Left cardiac atrium (tissue), 4 donors: ENCODE results near the gene PRND. TPM values are rescaled to one million over a fixed set of nuclear protein-coding genes. Genes with fewer than 3 reads are reported as not detected.

ENCODE experiments used
- ATAC-seq, 2 donors: fragments of 200-7000 bp; cut with Tn5 transposase; one replicate each; pipeline ENCODE4 v1.9.1; 2020; ENCODE audit warnings: mild to moderate bottlenecking in 2 of 2, moderate library complexity in 2 of 2
- DNase-seq: peaks from one replicate; pipeline ENCODE4 v3.0.0-alpha.2; 2020
- intact Hi-C, 2 donors: fragments of 100-400 bp; cut with DNase I; formaldehyde crosslinking; loops; one replicate each; pipeline versions ENCODE4 v1.14.1 to v1.15.1; 2022 to 2023
- long read RNA-seq: library from polyadenylated mRNA; unstranded; transcript quantifications from one replicate; pipeline ENCODE4 v2.0.0, GENCODE V29; 2021
- total RNA-seq, 2 donors: library from RNA; stranded (reverse); fragmentation: NEBNext Ultra II Directional; extraction: Animal tissue kit (Norgen Biotek cat#: 25700); gene quantifications; one replicate each; pipeline ENCODE4 v1.2.1, GENCODE V29; 2021
- donor health status: DM: no; HTN: yes; CAD: no.
- donor health status: DM: no; HTN: yes; CAD: no; lungs with severe emphysema.
- donor health status: DM: yes; HTN: yes; CAD: no.
- donor health status: Dilated cardiomyopathy.

The PRND gene
- not detected for total RNA-seq
- long read RNA-seq = 0 reads

DNA sequence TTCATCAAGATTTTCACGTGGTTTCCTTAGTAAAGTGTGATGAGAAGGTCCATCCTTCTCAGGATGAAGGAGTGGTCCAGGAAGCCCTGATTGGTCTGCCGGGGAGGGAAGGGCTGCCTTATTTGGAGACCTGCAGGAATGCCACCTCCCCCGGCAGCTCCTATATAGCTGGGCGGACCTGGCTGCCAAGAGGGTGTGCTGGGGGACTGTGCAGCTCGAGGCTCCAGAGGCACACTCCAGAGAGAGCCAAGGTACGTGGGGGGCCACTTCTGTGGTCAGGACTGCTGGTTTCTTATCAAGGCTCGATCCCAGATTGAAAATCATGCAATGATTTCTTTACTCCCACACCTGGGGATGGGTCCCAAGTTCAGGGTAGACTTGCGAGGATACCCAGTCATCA lies at the start of gene PRND:
Gene PRND (plus strand): TSS at position 191 of the 400 bp plus-strand sequence. CDS start 2,643 bp downstream, outside the sequence.
- DNase-seq (no peak), ATAC-seq (no peak)
- intact Hi-C loops = loop anchor here in 1 of 2 donors (2.0 kb wide), 1 partner anchor 113 kb away; no protein-coding TSS in a partner anchor

DNA sequence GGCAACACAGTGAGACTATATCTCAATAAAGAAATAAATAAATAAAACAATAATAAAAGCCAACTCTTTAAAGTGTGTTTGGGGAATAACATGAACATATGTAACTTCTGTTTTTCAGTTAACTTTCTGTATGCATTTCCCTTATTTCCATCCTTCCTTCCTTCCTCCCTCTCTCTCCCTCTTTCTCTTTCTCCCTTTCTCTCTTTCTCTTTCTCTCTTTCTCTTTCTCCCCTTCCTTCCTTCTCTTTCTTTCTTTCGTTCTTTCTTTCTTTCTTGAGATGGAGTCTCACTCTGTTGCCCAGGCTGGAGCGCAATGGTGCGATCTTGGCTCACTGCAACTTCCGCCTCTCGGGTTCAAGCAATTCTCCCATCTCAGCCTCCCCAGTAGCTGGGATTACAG lies 48.8 kb upstream of the PRND start:
- no peak for DNase-seq
- intact Hi-C loops = no loop called here
- ATAC-seq = no peak

DNA sequence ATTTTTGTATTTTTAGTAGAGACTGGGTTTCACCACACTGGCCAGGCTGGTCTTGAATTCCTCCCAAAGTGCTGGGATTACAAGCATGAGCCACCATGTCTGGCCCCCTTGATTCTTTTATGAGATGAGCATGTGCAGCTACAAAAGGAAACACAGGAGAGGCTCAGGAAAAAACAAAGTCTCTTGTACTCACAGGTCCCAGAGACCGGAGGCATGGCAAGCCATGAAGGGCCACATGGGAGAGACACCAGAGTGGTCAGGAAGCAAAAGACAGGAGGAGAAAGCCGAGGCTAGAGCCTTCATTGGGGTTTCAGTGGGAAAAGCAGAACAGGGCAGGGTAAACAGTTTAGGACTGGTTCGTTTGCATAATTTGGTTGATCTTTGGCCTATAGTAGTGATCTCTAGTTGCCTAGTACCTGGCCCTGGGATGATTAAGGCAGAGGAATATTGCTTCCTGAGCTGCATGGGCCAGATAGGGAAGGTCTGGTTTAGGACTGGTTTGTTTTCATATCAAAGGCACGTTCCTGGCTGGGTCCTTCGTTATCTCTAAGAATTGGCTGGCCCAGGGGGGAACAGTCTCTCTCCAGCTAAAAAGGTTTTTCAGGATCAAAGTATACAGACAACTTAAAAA lies 48.2 kb upstream of the PRND start:
- intact Hi-C loops = no loop called here
- DNase-seq (no peak), ATAC-seq (no peak)

GRCh38 chr20:4674672-4675071 lies 47.0 kb upstream of the PRND start:
- DNase-seq = no peak
- intact Hi-C loops = no loop called here
- ATAC-seq = no peak

- intact Hi-C loops = no loop called here
- DNase-seq (no peak), ATAC-seq (no peak)
These were observed 43.9 kb upstream of the PRND start for GRCh38 chr20:4677846-4678245.

- intact Hi-C loops = no loop called here
These were observed 40.3 kb upstream of the PRND start for GRCh38 chr20:4681401-4681800.

GRCh38 chr20:4681991-4682401 lies 39.7 kb upstream of the PRND start:
- intact Hi-C loops = no loop called here
- DNase-seq (no peak), ATAC-seq (peak in 1 of 2 donors; percentile 20)

More at GRCh38 chr20:4681401-4681800, 40.3 kb upstream of the PRND start:
- DNase-seq (no peak), ATAC-seq (peak; percentile 26 to 56)

DNA sequence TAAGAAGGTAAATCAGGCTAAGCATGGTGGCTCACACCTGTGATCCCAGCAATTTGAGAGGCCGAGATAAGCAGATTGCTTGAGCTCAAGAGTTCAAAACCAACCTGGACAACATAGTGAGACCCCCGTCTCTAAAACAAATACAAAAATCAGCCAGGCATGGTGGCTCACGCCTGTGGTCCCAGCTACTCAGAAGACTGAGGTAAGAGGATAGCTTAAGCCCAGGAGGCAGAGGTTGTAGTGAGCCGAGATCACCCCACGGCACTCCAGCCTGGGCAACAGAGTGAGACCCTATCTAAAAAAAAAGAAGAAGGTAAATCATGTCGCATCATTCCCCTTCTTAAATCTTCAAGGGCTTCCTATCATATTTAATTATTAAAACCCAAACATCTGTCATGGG lies 39.0 kb upstream of the PRND start:
- intact Hi-C loops = no loop called here
- ATAC-seq (no peak), DNase-seq (no peak)

- intact Hi-C loops = no loop called here
- DNase-seq (no peak), ATAC-seq (no peak)
These were observed 38.4 kb upstream of the PRND start for GRCh38 chr20:4683261-4683660.

DNA sequence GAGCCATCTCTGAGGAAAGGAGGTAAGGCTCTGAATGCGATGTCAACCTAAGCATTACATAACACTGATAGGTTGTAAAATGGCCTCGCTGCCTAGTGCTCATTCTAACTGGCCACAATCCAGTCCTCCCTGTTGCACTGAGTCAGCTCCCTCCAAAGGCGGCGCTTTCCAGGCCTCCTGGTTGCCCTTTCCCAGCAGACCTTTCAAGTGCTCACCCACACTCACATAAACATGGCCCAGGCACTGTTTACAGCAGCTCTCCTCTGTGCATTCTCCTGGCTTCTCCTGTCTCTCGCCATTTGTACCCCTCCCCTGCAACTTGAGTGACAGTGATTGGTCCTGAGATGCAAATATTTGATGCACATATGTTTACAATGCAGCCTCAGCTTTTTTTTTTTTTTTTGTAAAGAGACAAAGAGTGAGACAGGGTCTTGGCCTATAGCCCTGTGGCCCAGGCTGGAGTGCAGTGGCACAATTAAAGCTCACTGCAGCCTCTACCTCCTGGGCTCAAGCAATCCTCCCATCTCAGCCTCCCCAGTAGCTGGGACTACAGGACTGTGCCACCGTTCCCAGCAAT lies 36.8 kb upstream of the PRND start:
- DNase-seq = no peak
- intact Hi-C loops = no loop called here
- ATAC-seq = peak in 1 of 2 donors; percentile 35

DNA sequence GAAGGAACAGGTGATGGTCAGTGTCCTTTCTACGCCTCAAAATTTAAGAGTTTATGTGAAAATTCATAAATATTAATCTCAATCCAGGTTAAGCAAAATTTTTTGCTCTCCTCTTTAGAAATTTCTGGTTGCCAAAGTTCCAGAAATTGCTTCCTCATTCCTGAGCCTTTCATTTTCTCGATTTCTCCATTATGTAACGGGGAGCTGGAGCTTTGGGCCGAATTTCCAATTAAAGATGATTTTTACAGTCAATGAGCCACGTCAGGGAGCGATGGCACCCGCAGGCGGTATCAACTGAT lies 35.8 kb upstream of the PRND start:
- no peak for DNase-seq
- ATAC-seq = no peak
- intact Hi-C loops = no loop called here

- no peak for DNase-seq
- intact Hi-C loops = no loop called here
- no peak for ATAC-seq
These were observed 33.4 kb upstream of the PRND start for GRCh38 chr20:4688305-4688704.

GRCh38 chr20:4689220-4689619 lies 32.5 kb upstream of the PRND start:
- ATAC-seq (no peak), DNase-seq (no peak)
- intact Hi-C loops = no loop called here

DNA sequence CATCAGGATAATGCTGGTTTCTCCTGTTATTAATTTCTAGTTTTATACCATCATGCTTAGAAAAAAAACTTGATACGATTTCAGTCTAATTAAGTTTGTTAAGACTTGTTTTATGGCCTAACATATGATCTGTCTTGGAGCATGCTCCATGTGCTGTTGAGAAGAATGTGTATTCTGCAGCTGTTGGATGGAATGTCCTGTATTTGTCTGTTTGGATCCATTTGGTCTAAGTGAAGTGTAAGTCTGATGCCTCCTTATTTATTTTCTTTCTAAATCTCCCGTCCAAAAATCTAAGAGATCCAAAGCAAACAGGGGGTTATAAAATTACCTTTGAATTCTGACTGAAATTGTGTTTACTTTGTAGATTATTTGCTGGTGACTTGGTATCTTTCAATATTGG lies 30.0 kb upstream of the PRND start:
- no peak for ATAC-seq
- intact Hi-C loops = no loop called here
- DNase-seq = no peak

- no peak for ATAC-seq
- intact Hi-C loops = no loop called here
- DNase-seq = no peak
These were observed 27.6 kb upstream of the PRND start for GRCh38 chr20:4694076-4694475.

- ATAC-seq = no peak
- intact Hi-C loops = no loop called here
- DNase-seq = no peak
These were observed 24.4 kb upstream of the PRND start for GRCh38 chr20:4697189-4697830.

DNA sequence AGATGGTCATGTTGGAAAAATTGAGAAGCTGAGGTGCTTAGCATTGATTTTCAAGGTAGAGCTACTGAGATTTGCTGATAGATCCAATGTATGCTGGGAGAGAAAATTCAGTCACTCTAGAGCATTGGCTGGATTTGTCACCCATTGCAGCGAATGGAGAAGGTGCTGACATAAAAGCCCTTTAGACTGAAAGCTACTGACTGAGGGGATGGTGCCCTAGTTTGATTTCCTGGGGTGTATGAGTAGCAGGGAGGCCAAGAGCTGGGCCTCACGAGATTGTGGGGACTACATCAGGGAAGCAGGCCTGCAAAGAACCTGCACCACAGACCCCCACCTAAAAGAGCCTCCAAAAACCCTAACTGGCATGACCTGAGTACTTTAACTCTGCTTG lies 23.9 kb upstream of the PRND start:
- intact Hi-C loops = no loop called here
- DNase-seq = no peak

GRCh38 chr20:4699216-4699615 lies 22.5 kb upstream of the PRND start:
- ATAC-seq (no peak), DNase-seq (no peak)
- intact Hi-C loops = no loop called here

More for the DNA sequence above, 23.9 kb upstream of the PRND start:
- no peak for ATAC-seq

DNA sequence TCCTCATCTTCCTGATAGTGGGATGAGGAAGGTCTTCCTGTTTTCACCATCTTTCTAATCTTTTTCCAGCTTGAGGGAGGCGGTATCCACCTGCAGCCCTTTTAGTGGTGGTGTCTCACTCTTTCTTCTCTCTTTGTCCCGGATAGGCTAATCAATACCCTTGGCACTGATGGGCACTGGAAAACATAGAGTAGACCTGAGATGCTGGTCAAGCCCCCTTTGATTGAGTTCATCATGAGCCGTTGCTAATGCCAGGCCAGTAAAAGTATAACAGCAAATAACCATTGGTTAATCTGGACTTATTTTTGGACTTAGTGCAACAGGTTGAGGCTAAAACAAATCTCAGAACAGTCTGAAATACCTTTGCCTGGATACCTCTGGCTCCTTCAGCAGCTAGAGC lies 21.8 kb upstream of the PRND start:
- DNase-seq (no peak), ATAC-seq (no peak)
- intact Hi-C loops = no loop called here

DNA sequence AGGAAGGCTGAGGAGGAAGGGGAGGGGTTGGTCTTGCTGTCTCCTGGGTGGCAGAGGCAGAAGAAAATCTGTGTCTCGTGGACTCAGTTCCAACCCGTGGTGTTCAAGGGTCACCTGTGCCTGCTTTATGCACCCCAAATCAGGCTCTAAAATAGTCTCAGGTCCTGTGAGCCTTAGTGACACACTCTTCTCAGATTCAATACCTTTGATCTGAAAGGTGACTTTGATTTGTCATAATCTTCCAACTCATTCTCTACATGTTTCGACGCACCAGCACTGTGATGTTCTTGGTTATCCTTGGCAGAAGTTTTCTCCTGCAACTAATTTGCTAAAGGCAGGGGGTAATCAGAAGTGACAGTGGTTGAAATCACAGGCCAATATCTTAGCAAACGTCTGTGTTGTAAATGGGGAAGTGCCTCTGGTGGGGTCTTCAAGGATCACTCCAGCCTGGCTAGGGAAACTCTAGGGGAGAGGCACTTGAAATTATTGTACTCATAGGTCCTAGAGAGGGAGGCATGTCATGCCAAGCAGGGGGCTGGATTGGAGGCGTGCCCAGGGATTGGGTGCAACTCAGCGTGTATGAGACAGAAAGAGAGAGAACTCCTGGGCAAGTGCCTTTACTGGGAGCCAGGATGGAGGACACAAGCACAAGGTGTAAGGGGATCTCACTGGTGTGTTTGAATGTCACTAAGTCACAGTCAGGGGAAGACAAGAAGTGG lies 19.0 kb upstream of the PRND start:
- intact Hi-C loops = no loop called here
- ATAC-seq (peak in 1 of 2 donors; percentile 37), DNase-seq (no peak)
